Testis (tissue), 2 donors: ENCODE data around the gene CACNA1C.

Source experiments
- POLR2A ChIP-seq: fragments of 450-650 bp; IDR thresholded peaks from one replicate; pipeline ENCODE4 v1.6.1; 2017; ENCODE audit warnings: antibody characterized with exemption, mild to moderate bottlenecking, moderate library complexity
- TF ChIP-seq, protein P1 (sequence below), 3 experiments: fragments of 450-650 bp in 2 of 3; fragments of 200-600 bp in 1 of 3; sonication (generic) in 1 of 3; IDR thresholded peaks; one replicate each; pipeline ENCODE4 v1.5.1; 2016 to 2019; ENCODE audit warnings: antibody characterized with exemption in 3 of 3, mild to moderate bottlenecking in 2 of 3, moderate library complexity in 1 of 3

DNA sequence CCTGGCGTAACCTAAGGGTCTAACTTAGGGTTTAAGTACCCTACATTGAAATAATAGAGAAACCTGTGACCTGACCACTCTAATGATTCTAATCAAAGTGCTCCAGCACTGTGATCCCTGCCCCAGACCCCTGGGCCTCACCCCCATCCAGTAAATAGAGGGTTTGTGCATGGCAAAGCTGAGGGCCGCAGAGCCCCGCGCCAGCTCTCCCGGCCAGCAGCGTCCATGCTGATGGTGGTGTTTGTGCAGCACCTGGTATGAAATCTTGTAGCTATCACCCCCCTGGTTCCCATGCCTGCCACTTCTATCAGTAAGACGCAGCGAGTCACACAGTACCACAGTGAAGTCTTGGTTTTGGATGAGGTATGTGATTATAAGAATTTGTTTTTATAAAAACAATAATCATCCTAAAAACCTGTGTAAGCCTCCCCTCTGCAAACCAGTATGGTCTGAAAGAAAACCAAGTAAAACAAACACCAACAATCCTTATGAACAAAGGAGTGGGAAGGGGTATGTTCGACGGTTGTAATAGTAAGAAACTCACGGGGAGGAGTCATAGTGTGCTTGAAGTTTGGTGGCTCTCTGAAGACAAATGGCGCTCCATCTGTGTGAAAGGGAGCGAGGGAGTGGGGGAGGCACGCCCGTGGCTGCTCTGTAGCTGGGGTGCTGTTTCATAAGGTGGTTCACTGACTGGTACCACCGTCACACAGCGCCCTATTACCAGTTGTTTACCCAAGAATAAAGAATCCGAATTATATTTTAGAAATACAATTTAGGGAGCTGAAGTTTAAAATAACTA is 156.2 kb downstream of the CACNA1C start:
- TF ChIP-seq, protein P1, sequence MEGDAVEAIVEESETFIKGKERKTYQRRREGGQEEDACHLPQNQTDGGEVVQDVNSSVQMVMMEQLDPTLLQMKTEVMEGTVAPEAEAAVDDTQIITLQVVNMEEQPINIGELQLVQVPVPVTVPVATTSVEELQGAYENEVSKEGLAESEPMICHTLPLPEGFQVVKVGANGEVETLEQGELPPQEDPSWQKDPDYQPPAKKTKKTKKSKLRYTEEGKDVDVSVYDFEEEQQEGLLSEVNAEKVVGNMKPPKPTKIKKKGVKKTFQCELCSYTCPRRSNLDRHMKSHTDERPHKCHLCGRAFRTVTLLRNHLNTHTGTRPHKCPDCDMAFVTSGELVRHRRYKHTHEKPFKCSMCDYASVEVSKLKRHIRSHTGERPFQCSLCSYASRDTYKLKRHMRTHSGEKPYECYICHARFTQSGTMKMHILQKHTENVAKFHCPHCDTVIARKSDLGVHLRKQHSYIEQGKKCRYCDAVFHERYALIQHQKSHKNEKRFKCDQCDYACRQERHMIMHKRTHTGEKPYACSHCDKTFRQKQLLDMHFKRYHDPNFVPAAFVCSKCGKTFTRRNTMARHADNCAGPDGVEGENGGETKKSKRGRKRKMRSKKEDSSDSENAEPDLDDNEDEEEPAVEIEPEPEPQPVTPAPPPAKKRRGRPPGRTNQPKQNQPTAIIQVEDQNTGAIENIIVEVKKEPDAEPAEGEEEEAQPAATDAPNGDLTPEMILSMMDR (IDR thresholded peaks at IDR 0.05), result no peak
- TF ChIP-seq POLR2A, result no peak
